GM19240 (cell line): ENCODE data around the gene RAP2B.
A peak's percentile ranks its signal among the peaks of the same experiment; 100 is the strongest.

Experiments used
- DNase-seq: peaks from one replicate; pipeline ENCODE4 v3.0.0; 2011; ENCODE audit warnings: low spot score; ENCODE audit not compliant: insufficient read length

The RAP2B gene

DNA sequence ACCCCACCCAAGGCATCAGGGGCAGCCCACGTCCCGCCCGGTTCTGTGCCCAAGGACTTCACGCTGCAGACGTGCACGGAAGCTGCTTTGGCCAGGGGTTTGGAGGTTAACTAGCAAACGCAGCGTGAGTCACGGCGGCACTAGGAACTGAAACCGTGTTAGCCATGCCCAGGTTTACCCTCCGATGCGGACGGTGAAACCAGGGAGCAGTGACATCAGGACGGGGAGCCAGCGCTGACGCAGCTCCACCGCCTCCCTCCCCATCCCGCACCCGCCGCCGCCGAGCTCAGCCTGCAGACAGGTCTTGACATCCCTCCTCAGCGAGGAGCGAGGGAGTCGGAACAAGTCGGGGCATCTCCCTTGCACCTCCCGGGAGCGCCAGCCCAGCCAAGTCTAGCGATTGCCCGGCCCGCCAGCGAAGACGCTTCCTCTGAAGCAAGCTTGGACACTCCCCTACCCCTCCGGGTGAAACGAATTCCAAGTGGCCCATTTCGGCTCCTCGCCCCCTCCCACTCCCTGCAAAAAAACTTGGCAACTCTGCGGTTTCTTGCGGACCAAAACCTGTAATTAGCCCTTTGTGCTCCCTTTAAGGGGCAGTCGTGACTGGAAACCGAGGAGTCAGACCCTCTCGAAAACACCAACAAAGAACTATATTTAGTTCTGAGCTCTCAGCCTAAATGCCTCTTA lies 1.4 kb upstream of the RAP2B start:
- DNase-seq: peak; percentile 44

DNA sequence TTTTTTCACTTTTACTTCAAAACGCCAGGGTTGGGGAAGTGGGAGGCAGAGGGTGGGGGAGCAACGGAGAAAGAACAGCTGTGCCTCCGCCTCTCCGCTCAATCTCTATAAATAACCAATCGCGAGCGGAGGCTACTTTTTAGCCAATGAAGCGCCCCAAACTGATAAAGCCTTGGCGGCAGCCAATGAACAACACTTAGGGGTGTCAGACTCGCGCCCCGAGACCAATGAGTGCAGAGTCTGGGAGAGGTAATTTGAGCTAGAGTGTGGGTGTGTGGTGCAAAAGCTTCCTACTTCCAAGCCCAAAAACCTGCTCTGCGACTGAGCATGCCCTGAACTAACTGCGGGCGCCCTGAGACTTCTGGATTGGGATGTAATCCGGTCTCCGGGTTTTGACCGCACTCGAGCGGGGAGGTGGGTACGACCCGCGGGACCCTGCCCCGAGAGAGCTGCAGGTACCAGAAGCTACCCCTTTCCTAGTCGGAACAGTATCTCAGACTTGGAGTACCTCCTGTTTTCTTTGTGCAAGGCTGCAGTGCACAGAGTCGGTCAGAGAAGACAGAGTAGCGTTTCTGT lies 800 bp upstream of the RAP2B start:
- peak; percentile 89 for DNase-seq

DNA sequence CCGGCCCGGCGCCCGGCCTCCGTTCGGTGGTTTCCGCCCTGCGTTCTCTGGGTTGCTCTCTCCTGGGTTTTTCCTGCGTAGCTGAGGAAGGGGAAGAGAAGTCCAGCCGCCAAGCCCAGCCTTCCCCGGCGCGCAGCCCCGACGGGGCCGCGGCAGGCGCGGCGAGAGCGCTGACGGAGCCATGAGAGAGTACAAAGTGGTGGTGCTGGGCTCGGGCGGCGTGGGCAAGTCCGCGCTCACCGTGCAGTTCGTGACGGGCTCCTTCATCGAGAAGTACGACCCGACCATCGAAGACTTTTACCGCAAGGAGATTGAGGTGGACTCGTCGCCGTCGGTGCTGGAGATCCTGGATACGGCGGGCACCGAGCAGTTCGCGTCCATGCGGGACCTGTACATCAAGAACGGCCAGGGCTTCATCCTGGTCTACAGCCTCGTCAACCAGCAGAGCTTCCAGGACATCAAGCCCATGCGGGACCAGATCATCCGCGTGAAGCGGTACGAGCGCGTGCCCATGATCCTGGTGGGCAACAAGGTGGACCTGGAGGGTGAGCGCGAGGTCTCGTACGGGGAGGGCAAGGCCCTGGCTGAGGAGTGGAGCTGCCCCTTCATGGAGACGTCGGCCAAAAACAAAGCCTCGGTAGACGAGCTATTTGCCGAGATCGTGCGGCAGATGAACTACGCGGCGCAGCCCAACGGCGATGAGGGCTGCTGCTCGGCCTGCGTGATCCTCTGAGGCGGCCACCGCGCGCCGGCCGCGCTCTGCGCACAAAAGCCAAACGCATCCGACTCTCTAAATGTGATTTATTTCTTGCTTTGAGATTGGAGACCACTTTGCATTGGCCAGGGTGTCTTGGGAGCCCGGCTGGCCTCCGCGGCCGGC lies 727 bp downstream of the RAP2B start:
- DNase-seq: no peak

DNA sequence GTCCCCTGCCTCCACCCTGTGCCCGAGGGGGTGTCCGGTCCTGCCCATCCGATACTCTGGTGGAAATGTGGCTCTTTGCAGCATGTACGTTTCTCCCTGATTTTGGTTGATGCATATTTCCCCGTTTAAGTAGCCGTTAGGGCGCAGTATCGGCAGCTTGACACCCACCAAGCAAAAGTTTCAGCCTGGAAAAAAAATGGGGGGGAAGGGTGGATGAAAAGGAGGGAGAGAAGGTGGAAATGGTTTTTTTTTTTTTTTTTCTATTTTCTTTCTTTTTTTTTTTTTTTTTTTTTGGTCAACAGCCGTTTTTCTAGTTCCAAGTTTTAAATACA lies 1.3 kb downstream of the RAP2B start:
- DNase-seq: no peak

DNA sequence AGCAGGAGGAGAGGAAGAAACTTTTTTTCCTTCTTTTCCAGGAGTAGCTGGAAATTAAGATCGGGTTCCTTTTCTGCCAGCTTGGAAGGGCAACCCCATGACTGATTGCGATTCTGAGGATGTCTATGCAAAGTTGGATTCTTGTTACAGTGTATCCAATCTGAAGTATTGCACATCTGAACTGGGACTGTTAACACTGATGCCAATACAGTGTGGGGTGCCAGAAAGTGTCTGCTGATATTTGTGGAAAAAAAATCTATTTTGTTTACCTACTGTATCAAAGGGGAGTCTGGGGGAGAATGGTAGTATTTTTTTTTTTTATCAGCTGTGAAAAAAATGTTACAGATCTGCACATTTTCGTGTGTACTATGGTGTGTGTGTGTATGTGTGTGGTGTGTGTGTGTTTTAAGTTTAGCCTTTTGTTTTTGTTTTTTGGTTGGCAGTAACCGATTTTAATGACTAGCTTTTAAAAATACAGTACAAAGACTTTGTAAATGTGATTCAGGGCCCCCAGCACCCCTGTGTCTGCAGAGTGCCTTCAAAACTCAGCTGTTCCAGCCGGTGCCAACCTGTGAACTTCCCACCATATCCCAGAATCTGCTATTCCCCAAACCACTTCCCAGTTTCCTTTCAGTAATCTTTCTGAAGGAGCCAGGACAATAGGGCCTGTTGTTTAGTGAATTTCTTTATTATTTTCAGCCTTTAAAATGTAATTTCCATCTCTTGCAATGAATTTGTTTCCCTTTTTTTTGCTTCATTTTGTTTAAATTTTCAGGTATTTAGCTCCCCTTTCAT lies 1.9 kb downstream of the RAP2B start:
- DNase-seq: no peak

DNA sequence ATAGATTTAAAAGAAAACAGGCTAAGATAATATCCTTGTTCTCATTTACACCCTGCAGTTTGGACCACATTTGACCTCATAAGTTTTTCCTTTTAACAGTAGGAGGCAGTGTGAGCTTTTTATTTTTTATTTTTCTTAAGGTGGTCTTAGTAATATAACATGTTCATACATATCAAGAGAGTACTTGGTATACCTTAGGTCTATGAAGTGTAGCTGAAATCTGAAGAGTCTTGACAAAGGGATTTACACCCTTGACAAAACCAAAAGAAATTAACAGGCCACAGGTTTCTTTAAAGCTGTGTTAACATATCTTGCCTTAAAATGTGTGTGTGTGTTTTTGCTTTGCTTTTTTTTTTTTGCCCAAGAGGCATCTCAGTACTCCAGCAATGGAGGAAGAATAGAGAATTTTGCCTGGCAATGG lies 3.2 kb downstream of the RAP2B start:
- DNase-seq: no peak

DNA sequence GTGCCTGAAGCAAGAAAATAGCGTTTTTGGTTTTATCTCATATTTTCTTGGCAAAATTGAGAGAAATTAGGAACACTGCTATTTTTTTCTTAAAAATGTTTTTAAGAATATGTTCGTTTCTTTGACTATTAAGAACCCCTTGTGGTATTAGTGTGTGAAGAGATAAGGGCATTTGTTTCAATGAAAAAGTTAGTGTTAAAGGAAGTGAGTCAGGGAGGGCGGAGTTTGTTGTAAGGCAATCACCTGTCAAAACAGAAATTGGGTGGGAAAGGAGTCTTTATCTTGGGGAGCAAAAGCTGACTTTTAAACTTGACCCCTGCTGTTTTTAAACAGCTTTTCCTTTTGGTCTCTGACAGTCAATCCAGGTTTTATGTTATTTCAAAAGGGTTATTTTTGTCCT lies 4.2 kb downstream of the RAP2B start:
- DNase-seq: no peak

DNA sequence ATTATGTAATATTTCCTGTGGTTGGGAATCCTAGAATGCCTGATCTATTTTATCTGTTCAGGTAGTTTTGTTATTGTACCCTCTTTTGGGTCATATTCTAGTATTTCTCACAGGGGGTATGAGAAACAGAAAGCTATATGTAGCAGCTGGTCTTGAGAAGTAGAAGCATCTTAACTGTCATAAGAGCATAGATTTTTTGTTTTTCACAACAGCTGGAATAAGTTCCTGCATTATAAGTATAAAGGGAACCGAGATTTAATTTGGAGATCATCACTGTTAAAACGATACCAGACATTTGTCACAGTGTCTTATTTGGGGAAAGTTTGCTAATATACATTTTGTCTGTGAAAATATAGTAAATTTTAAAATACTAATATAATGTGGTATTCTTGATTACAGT lies 4.8 kb downstream of the RAP2B start:
- DNase-seq: no peak

DNA sequence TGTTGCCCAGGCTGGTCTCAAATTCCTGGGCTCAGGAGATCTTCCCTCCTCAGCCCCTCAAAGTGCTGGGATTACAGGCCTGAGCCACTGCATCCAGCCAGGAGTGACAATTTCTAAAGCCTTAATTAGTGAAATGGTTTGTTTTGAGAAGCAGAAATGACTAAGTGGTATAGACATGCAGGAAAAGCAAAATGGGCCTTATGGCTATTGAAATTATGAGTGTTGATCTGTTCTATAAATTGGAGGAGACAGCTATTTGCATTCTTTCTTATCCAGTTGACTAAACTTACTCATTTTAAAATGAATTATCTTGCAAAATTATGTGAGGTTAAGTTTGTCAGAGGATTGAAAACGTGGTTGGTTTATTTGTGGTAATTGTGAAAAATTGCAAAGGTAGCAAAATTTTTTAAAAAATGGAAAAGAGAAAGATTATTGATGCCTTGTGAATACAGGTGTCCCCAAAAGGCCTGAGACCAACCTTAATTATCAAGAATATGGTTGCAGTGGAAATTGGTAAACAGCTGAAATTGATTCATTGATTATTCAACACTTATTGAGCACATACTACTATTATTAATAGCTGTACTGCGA lies 7.9 kb downstream of the RAP2B start:
- no peak for DNase-seq

DNA sequence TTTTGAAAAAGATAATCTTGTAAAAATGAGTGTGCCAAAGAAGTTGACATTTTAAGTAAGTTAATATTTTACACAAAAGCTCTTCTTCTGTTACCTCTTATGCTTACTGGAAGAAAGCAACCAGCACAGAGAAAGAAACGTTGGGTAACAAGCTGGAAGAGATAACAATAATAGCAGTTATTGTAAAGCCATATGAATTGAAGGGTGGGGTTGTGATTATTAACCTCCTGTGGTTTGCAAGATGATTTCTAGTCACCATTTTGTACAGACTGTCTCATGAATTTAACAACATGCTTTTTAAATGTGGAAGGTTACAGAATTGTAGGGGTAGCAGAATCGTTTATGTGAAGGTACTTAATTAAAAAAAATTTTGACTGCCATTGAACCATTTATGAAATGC lies 9.2 kb downstream of the RAP2B start:
- DNase-seq: no peak

DNA sequence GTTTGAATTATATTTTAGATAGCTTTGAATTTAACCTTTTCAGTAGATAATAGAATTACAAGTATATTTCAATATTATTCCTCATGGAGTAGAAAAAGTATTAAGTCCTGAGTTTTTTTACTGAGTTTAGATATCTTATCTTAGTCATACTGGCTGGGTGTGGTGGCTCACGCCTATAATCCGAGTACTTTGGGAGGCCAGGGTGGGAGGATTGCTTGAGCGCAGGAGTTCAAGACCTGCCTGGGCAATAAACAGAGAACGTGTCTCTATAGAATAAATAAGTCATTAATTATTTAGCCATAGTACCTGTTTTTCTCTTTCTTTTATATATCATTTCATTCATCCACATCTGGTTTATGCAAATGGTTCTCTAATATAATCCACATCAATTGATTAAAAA lies 9.9 kb downstream of the RAP2B start:
- DNase-seq: no peak

DNA sequence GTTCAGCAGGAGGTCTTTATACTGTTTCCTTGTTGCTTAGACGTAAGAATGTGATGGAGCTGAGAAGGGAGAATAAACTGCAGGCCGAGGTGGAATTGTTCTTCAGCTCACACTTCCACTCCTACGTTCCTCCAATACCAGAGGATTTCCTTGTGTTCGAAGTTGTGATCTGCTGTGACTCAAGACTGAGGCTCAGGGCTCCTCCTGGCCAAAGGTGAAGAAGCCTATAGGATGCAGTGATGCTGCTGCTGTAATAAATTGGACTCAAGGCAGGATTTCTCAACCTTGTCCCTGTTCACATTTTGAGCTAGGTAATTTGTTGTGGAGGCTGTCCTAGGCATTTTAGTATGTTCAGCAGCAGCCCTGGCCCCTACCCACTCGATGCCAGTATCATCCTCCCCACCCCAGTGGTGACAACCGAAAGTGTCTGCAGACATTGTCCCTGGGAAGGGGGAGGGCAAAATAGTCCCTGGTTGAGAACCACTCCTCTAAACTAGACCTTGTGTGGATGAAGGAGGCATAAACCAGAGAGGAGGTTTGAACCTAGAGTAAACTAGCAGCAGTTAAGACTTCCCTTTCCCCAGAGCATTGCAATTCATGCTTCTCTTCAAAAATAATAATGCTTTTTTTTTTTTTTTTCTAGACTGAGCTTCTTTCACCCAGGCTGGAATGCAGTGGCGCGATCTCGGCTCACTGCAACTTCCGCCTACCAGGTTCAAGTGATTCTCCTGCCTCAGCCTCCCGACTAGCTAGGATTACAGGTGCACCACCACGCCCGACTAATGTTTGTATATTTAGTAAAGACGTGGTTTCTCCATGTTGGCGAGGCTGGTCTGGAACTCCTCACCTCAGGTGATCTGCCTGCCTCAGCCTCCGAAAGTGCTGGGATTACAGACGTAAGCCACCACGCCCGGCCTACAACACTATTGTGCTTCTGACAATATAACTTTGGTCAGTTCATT lies 11.1 kb downstream of the RAP2B start:
- no peak for DNase-seq

DNA sequence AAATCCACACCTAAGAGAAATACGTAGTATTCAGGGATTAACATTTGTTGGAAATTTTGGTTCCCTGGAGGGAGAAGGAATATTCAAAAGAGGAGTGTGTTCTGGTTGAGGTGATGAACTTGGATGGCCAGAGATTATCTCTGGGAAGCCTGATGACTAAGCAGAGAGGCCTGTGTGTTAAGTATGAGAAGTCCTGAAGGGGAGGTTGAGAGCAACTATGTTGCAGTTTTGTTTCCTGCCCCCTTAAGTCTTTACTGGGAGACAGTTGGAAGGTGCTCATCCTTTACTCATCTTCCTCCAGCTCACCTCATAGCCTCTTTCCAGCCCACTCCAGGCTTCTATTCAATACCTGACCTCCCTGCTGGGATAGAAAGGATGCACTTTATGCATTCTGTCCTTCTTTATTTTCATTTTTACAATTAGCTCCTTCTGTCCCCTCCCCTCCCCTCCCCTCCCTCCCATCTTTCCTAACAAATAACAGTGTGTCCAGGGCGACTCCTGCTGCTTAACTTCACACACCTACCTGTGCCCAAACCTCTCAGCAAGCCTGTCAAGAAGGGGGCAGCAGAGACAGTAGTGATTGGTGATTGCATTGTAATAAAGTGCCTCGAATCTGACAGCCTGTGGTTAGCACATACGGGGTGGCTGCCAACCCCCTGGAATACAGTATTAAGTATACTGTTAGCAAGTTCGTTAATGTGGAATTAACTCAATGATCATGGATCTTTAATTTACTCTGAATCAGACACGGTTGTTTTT lies 11.9 kb downstream of the RAP2B start:
- DNase-seq: no peak

DNA sequence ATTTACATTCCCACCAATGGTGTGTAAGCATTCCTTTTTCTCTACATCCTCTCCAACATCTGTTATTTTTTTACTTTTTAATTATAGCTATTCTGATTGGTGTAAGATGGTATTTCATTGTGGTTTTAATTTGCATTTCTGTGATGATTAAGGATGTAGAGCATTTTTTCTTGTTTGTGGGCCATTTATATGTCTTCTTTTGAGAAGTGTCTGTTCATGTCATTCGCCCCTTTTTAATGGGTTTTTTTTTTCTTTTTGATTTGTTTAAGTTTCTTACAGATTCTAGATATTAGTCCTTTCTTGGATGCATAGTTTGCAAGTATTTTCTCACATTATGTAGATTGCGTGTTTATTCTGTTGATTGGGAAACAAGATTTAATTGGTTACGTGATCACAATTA lies 14.2 kb downstream of the RAP2B start:
- DNase-seq: no peak

DNA sequence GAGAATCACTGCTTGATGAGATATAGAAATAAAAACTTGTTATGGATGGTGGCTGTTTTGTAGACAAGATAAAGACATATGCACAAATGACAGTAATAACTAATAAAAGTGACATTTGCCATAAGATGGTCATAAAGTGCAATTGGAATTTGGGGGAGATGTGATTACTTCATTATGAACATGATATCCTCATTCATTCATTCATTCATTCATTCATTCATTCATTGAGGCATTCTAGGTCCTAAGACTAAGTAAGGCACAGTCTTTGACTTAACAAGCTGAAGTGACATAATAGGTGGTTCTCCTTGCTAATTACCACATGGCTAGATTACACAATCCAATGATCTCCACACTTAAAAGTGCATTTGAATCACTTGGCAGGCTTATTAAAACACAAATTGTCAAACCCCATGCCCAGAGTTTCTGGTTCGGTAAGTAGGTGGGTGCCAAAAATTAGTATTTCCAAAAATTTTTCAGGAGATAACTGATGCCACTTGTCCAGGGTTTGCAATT lies 18.9 kb downstream of the RAP2B start:
- no peak for DNase-seq

DNA sequence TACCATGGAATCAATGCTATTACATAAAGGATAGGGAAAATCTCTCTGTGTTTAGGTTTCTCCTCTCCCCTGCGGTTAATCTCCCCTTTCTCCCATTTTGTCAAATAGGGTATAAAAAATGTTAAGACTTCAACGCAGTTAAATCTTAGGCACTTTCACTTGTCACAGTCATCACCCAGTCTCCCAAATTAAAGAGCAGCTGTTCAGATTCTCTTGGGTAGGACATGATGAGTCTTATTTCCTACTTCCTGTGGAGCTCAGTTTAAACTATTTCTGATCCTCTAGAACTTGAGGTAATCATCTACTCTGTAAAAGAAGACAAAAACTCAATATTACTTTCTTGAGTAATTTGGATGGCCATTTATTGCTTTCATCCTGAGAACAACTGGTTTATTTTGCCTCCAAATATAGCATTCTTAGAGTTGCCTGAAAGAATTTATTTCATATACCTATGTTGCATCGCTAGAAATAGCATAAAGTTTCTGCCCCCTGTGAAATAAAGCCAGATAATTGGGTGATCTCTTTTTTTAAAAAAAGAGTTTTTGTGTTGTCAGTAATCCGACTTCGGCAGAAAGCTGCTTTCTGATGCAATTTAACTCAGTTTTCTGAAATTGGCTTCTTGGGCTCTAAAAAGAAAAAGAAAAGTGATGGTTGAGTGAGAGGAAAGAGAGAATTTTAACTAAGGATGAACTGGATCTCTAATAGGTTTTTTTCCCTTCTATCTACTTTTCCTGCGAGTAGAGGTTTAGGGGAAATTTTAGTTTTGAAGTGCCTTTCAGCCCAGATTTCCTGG lies 20.7 kb downstream of the RAP2B start:
- DNase-seq: no peak

DNA sequence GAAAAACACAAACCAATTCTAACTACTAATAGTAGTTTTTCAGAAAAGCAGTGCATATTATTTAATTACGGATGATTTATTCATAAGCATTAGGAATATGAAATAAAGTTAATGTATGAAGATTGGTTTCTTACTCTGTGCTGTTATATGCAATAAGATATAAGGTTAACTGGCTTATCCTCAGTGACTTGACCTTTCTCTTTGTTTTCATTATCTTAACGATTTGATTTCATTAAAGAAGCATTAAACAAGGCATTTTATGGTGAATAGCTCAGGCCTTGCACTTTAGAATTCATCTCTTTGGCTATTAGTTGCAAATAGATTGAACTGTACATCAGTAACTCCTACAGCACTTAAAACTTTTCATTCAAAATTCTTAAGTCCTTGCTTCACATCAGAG lies 28.9 kb downstream of the RAP2B start:
- DNase-seq: no peak

DNA sequence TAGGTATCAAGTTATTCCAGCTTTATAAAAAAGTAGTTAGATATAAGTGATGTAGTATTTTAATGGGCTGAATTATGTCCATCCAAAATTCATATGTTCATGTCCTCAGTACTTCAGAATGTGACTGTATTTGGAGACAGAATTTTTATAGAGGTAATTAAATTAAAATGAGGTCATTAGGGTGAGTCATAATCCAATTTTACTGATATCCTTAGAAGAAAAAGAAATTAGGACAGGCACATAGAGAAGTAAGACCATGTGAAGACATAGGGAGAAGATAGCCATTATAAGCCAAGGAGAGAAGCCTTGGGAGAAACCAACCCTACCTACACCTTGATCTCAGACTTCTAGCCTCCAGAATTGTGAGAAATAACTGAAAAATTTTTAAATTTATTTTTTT lies 30.3 kb downstream of the RAP2B start:
- no peak for DNase-seq
